HG03066 (cell line): ENCODE measurements around the gene LHFPL2.
"Not testable (repeated sequence)": the region's sequence is repeated elsewhere in the genome, so short reads cannot be mapped to it uniquely, and the experiment has no call there.

Experiments used
- ATAC-seq: cut with Tn5 transposase; IDR thresholded peaks from one replicate; pipeline ENCODE4 v1.9.1; 2021; ENCODE audit warnings: low read depth; ENCODE audit not compliant: unreplicated experiment

The LHFPL2 gene

DNA sequence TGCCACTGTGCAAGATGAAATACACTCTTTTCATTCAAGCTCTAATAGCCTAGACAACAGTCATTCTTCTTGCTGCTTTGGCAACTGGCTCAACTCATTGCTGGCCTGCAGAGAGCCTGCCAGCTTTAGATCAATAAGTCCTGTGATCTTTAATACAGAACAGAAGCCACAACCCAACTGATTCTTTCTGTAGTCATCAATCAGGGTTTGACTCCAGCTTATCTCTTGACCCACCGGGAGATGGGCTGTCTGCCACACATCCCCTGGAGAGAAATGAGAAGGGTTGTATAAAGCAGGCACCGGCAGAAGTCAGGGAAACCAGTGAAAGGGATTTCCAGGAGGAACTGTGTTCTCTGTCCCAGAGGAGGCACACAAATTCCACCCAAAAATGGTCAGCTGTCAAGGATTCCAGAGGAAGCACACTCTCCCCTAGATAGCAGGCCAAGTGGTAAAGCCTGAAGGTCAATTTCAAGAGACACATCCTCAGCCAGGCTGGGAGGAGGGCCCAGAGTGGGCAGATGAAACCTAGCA, 24.5 kb downstream of the LHFPL2 start:
- ATAC-seq, result no peak

GRCh38 chr5:78622302-78622971, 26.1 kb downstream of the LHFPL2 start:
- ATAC-seq, result no peak

- ATAC-seq, result no peak
Observed at GRCh38 chr5:78621291-78621738, 27.3 kb downstream of the LHFPL2 start.

- ATAC-seq, result not testable (repeated sequence)
Observed at GRCh38 chr5:78620119-78620518, 28.5 kb downstream of the LHFPL2 start.

GRCh38 chr5:78618303-78618702, 30.3 kb downstream of the LHFPL2 start:
- ATAC-seq, result no peak

DNA sequence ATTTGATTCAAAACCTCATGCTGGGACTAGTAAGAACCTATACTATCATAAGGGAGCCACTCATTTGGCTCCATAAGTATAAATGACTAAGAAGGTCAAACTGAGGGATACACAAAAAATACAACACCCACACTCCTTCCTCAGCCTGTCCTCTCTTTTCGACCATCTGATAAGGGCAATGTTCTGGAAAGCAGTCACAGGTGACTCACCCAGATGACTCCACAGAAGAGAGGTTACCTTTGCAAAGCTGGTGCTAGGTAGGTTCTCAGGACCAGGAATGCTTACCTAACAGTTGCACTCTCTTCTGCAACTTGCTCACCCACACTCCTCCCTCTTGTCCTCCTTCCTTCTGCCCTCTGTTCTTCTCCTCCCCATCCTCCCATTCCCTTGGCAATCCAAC, 32.9 kb downstream of the LHFPL2 start:
- ATAC-seq, result no peak

- ATAC-seq, result no peak
Observed at GRCh38 chr5:78614816-78615215, 33.8 kb downstream of the LHFPL2 start.

DNA sequence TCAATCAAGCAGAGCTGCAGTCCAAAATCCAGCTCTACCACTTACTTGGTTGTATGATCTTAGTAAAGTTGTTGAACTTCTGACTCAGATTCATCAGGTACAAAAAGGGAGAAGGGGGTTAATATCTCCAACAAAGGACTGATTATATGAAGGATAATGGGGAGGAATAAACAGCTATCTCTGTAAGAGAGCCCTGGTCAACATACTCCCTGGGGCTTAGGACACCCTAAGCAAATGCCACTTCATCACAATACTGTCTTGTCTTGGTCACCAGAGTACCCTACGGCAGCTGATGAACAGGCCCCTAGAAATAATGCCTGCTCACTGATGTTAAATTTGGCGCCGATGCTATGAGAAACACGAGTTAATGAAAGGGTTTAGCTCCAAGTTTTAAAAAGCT, 34.8 kb downstream of the LHFPL2 start:
- ATAC-seq, result no peak

DNA sequence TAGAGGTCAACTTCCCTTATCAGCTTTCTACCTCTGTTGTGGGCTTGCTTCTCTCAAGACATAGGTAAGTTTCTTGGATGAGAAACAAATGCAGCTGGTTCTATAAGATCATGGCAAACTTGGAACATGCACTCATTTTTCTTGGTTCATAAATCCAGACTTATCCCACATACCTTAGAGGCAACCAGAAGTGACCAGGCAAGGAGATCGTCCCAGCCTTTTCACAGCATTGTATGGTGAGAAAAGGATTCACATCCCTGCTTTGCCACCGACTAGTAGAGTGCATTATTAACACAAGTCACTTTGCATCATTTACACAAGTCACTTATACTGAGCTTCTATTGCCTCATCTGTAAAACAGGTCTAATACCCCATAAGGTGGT, 35.4 kb downstream of the LHFPL2 start:
- ATAC-seq, result no peak

- no peak for ATAC-seq
Observed at GRCh38 chr5:78612227-78613150, 36.1 kb downstream of the LHFPL2 start.

DNA sequence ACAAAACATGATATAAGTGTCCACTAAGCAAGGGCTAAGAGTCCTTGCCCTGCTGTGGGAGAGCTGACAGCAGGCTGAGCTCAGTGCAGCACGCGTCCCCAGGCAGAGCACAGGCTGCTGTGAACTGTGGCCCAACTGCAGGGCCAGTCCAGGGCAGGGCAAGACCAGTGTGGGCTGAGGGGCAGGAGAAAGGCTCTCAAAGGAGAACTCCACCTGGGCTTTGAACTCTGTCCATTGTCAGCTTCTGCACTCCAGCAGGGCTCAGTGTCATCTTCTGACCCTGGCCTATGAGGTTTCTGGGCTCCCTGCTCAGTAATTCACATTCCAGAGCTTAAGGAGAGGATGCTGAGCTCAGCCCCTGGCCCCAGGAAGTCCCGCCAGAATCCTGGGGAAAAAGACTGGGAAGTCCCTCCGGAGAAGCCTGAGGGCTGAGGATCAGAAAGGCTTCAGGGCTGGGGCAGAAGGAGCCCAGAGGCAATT, 37.4 kb downstream of the LHFPL2 start:
- ATAC-seq, result no peak

GRCh38 chr5:78610636-78611035, 37.9 kb downstream of the LHFPL2 start:
- no peak for ATAC-seq

- ATAC-seq, result no peak
Observed at GRCh38 chr5:78610163-78610583, 38.4 kb downstream of the LHFPL2 start.

DNA sequence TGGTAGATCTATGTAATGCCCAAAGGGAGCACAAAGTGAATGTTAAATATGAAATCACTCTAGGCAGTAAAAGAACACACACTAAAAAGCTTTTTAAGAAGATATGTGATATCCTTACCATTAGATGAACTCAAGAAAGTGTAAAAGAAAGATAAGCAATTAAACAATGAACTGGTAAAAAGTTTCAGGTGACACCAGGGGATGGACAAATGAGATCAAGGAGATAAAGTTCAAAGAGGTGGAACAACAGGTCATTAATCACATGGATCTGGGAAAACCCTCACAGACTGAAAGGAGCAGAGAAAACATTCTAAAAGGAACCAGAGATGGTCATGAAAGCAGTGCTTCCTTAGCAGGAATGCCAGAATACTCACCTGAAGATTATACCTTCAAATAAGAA, 40.7 kb downstream of the LHFPL2 start:
- no peak for ATAC-seq

- ATAC-seq, result no peak
Observed at GRCh38 chr5:78606241-78606640, 42.3 kb downstream of the LHFPL2 start.

DNA sequence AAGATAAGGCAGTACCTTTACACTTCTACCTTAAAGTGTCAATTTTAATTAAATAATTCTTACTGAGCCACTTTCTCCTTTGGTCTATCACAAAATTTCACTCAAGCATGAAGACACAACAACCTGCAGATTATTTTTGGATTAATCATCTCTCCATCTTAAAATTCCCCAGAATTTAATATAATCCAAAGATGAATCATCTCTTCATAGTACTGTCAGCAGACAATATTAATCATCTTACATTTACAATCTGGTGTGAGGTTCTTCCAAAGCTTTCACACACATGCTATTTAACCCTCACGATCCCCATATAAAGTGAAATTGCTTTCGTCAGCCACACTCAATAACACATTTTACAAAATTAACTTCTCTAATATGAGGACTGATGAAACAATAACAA, 43.0 kb downstream of the LHFPL2 start:
- no peak for ATAC-seq

DNA sequence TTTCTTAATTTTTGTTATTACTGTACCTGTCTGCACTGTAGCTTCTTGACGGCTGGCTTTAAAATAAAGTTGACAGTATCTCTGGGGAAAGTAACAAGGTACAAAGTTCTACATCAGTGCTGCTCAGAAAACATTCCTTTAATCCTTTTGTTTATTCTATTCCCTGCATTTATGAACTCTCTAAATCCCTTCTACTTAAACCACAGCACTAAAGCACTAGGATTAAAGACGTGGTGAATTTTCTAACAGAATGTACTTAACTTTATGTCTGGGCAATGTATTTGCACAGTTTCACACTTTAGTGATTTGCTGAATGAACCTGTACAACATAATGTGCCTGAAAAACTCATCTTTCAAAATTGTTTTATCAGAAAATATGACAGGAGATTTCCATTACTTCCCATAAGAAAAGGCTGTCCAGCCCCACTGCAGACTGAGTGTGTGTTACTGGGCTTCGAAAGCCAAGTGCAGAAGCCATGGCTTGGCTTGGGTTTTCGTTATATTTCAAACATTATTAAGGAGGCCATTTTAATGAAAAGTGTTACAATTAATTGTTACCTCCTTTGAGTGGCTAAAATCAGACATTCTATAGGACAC, 43.8 kb downstream of the LHFPL2 start:
- no peak for ATAC-seq

GRCh38 chr5:78603636-78604175, 44.9 kb downstream of the LHFPL2 start:
- no peak for ATAC-seq

GRCh38 chr5:78602400-78602799, 46.2 kb downstream of the LHFPL2 start:
- no peak for ATAC-seq

- no peak for ATAC-seq
Observed at GRCh38 chr5:78601559-78602314, 46.8 kb downstream of the LHFPL2 start.
